GM18867 (cell line): ENCODE measurements around the gene LARP4.
"Not testable (repeated sequence)": the region's sequence is repeated elsewhere in the genome, so short reads cannot be mapped to it uniquely, and the experiment has no call there.

Source experiments
- ATAC-seq: cut with Tn5 transposase; IDR thresholded peaks from one replicate; pipeline ENCODE4 v1.9.1; 2021; ENCODE audit warnings: mild to moderate bottlenecking, moderate library complexity; ENCODE audit not compliant: unreplicated experiment

Gene LARP4

DNA sequence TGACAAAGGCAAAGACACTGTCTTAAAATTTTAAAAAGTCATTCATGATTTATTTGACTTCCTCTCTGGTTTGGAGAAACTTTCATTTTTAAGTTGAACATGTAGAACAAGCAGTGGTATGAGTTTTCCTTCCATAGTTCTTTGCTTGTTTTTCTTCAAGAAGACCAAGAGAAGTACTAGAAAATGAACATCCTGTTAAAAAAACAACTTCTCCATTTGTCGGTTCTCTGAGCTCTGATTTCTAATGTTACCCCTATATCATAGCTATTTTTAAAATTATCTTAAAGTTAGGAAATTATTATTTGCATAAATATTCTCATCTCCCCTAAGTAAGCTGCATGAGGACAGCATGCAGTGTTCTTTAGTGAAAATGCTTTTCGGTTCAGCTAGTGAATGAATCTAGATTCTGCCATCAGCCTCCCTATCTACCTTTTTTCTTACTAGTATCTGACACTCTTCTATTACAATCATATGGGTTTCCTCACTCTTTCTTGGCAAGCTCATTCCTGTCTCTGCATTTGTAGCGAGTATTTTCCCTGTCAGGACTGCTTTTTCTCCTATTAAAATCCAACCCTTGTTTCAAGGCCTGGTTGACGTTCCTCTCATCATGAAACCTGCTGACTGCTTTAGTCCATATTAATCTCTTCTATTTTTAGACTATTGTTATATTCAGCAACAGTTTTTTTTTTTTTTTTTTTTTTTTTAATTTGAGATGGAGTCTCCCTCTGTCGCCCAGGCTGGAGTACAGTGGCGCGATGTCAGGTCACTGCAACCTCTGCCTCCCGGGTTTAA is 119.9 kb downstream of the LARP4 start:
- no peak for ATAC-seq

DNA sequence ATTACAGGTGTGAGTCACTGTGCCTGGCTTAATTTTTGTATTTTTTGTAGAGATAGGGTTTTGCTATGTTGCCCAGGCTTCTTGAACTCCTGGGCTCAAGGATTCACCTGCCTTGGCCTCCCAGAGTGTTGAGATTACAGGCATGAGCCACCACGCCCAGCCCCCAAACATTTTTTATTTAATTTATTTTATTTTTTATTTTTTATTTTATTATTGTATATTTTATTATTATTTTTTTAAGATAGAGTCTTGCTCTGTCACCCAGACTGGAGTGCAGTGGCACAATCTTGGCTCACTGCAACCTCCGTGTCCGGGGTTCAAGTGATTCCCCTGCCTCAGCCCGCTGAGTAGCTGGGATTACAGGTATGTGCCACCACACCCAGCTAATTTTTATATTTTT is 121.1 kb downstream of the LARP4 start:
- not testable (repeated sequence) for ATAC-seq

DNA sequence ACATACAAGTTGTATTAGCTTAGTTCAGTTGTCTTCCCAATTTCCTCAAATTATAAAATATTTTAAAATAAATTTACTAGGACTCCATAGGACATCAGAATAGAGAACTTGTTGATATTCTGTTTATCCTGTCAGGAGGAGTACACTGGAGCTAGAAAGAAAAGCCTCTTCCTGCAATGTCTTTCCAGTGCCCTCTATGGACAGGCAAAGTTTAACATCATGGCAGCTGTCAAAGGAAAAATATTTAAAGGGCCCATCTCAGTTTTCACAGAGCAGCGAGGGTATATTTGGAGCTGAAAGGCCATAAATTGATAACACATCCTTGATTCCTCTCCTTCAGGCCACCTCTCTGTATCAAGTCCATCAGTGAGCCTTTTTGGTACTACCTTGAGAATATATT is 123.1 kb downstream of the LARP4 start:
- no peak for ATAC-seq

DNA sequence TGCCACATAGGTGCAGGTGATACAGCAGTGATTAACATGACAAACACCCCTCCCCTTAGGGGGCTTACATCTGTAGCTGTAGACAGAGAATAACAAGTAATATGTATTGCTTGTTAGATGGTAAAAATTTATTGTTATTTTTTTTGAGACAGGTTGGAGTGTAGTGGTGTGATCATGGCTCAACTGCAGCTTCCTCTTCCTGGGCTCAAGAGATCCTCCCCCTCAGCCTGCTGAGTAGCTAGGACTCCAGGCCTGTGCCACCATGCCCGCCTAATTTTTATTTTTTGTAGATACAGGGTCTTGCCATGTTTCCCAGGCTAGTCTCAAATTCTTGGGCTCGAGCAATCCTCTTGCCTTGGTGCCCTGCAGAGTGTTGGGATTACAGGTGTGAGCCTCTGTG is 123.9 kb downstream of the LARP4 start:
- ATAC-seq = no peak

DNA sequence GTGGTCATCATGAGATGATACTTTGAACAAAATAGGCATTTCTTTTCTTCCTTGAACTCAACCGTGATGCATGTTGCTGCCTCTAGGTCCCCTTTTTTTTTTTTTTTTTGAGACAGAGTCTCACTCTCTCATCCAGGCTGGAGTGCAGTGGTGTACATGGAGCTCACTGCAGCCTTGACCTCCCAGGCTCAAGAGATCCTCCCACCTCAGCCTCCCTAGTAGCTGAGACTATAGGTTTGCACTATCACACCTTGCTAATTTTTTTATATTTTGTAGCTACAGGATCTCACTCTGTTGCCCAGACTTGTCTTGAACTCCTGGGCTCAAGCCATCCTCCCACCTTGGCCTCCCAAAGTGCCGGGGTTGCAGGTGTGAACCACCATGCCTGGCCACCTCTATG is 124.7 kb downstream of the LARP4 start:
- no peak for ATAC-seq

DNA sequence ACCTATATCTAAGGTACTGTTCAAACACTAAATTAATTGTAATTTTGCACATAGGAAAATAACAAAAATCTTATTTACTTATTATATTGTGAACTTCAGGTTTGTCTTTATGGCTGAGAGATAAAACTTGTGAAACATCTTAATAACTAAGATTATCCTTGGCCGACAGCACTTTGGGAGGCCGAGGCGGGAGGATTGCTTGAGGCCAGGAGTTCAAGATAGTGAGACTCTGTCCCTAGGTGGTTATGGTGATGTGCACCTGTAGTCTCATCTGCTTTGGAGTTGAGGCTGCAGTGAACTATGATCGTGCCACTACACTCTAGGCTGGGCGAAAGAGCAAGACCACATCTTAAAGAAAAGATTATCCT is 126.7 kb downstream of the LARP4 start:
- ATAC-seq = no peak

DNA sequence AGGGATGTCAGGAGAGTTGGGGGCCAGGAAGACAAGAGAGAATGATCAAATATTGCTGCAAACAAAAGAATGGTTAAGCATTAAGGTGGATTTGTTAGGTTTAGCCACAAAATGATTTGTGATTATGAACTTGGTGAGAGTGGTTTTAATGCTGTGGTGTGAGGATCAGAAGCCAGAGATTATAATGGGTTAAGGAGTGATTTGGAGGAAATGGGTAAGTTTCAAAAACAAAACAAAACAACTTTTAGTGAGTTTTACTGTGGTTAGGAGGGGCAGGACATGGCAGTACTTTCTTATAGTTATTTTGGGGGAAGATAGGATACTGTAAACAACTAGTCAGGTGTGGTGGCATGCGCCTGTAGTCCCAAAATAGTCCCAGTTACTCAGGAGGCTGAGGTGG is 128.1 kb downstream of the LARP4 start:
- no peak for ATAC-seq

DNA sequence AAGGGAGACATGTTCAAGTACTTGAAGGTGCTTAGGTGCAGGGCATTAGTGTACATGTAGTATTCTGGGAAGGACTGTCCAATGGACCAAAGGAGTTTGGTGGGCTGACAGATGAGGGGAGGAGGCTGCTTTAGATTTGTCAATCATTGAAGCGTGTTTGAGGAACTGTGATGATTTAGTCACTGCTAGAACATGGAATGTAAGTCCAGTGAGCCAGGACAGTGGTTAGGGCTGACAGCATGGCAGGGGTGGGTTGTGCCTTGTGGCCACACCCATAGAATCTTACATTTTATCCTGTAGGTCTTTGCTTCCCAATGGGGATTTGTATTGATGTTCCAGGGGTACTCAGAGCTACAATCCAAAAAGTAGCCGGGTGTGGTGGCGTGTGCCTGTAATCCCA is 128.7 kb downstream of the LARP4 start:
- ATAC-seq = no peak
